GM19099 (cell line): Measurements from ENCODE around the gene TMBIM1.

Experiments
- POLR2A ChIP-seq: IDR thresholded peaks from 3 replicates; pipeline ENCODE4 v1.6.1; 2011; ENCODE audit warnings: low read depth; ENCODE audit not compliant: insufficient read length; ENCODE audit errors: extremely low read depth

The TMBIM1 gene, protein sequence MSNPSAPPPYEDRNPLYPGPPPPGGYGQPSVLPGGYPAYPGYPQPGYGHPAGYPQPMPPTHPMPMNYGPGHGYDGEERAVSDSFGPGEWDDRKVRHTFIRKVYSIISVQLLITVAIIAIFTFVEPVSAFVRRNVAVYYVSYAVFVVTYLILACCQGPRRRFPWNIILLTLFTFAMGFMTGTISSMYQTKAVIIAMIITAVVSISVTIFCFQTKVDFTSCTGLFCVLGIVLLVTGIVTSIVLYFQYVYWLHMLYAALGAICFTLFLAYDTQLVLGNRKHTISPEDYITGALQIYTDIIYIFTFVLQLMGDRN

DNA sequence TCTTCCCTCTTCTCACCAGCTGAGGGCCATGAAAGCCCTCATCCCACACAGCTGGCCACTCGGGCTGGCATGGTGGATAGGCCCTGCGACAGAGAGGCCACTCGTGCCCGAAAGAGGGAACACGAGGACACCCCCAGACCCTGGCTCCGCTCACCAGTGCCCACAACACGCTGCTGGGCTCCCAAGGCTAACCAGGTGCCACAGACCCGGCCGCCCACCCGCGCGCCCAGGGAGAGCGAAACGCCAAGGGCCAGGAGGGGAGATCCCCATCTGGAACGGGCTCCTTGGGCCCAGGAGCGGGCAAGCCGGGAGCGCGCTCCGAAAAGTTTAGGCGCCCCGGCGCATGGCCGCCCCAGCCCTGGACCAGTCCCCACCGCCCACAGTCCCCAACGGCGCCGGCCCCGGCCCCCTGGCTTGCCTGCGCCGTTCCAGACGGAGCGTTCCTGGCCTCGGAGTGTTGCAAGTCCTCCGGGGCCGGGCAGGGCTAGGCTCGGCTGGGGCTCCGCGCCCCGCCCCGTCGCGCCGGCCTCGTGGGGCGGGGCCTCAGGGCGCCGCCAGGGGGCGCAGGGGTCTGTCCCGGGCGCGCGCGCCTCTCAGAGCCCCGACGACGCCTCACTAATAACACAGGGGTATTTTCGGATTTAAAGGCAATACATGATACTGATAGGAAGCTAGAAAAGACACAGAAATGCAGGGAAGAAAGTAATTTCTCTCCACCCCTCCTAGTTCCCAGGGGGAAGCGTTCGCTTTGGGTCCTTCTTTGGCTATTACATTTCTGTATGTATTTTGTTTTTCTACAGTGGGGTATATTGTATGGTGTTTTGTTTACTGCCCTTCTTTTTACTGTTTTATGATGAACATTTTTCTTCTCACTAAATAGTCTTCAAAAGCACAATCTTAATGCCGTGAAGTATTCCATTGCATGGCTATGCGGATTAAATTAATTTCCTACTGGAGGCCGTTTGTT is at the start of gene TMBIM1:
Gene TMBIM1, minus strand, starts transcription at position 456 of the 967 bp plus-strand sequence. CDS start 10,362 bp downstream, outside the sequence.
- peak; percentile 52 for TF ChIP-seq POLR2A

DNA sequence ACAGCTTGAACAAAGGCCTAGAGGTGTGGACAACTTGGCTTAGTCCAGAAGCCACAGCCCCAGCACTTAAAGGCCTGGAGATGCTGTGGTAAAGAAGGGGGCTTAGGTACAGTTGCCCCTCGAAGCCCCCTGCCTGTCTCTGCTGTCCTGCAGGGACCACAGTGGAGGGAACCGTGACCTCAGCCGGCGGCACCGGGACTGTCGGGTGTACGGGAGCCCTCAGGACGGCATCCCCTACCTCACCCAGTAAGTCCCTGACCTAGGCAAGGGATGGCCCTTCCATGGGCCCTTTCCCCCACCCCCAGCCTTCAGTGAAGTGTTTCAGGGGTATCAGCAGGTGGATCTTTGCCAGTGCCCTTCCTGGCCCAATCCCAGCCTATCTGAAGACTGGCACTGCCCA is 49.1 kb upstream of the TMBIM1 start:
- TF ChIP-seq POLR2A: no peak

DNA sequence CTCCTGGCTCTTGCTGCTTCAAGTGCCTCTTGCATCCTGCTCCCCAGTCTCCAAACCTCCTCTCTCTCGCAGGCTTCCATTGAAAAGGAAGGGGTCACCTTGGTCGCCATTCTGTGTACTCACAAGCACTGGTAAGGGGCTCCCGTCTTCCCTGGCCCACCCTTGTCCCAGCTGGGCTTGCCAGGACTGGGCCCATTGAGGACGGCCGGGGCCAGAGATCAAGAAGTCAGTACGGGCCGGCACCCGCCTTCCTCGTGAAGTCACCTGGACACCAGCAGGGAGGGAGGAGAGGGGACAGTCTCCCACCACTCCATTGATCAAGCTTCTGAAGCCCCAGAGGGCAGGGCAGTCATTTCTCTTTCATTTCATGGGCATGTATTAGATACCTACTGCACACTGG is 48.4 kb upstream of the TMBIM1 start:
- TF ChIP-seq POLR2A: no peak

DNA sequence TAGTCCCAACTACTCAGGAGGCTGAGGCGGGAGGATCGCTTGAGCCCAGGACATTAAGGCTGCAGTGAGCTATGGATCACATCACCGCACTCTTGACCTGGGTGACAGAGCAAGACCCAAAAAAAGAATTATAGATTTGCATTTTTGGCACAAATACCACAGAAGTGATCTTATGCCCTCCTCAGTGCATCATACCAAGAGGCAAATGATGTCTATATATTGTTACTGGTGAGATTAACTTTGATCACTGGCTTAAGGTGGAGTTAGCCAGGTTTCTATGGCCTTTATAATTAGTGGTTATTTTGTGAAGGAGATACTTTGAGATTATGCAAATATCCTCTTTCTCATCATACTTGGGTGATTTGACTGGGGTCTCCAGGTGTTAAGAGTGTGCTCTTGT is 42.2 kb upstream of the TMBIM1 start:
- TF ChIP-seq POLR2A: no peak

DNA sequence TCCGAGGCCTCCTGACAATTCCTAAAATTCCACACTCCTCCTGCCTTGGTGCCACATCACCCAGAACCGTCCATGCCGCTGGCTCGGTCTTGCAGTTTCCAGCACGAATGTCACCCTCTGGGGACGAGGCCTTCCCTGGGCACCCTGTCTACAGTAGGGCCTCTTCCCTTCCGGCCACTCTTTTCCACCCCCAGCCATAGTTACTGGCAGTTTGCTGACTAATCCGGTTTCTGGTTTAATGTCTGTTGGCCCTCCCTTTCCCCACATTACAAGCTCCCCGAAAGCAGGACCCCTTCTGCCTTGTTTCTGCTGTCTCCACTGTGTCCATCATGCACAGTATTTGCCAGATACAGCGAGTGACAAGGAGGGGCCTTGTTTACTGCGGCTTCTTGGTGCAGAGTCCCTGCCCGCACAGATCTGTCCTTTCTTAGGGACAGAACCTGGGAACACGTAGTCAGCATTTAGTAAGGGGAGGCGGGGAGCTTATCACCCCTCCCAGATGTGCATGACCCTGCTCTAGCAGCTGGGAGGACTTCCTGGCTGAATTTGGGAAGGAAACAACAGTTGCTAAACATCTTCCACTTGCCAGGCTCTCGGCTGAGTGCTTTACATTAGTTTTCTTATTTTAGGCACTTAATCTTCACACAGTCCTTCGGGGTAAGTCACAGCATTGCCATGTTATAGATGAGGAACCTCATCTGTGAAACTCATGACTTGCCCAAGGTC is 40.8 kb upstream of the TMBIM1 start:
- no peak for TF ChIP-seq POLR2A

DNA sequence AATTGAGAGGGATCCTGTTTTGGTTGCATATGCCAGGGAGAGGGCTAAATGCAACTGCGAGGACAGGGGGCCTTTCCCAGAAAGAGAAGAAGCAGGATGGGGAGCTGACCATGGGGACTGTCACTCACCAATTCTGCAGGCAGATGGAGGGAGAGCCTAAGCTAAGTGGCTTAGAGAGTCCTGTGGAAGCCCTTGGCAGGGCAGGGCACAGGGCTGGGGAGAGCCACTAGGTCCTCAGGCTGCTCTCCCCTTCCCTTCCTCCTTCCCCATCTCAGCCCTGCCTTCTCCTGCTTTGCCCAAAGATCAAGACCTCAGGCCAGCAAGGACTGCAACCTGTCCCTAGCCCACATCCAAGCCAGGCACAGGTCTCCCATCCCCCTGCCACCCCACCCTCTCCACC is 40.0 kb upstream of the TMBIM1 start:
- TF ChIP-seq POLR2A: no peak

DNA sequence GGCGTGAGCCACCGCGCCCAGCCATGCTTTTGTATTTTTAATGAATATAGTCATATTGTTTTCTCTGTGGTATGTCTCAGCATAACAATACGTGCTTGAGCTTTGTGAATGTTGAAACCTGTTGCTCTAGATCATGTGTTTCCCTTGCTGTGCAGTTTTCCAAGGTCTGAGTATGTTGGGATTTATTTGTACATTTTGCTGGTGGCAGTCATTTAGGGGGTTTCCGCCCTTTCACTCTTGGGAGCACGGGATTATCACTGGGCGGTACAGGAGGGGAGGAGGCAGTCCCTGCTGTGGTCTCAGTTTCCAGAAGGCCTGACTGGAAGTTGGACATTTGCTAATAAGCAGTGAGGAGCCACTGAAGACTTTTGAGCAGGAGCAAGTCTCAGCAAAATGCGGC is 39.4 kb upstream of the TMBIM1 start:
- TF ChIP-seq POLR2A: no peak

DNA sequence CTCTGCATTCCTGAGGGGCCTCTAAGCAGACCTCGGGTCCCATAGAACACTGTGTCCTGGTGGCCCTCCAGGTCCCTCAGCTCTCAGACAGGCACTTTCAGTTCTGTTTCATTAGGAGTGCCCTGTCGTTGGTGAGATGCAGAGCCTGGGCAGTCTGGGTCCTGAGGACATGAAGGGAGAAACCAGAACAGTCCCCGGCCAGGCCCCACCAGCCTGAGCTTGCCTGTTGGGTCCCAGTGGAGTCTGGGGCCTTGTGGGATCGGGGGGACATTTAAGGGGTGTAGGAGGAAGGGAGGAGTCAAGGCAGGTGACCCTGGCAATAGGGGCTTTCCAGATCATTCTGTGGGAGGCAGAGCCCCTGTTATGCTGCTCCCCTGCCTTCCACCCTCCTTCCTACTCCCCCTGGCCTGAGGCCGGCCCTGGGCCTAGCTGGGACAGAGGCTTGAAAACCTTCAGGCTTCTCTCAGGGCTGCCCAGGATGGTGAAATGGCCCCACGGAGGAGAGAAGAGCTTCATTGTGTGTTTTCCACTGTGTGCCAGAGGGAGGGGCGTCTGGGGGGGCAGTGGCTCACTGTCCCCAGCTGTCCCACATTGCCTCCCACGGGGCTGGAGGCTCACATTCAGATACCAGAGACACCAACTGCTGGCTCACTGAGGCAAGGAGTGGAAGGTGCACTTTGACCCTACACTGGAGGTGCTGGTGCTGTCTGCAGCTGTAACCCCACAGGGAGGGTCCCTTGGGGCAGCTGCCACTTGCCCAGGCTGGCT is 37.7 kb upstream of the TMBIM1 start:
- TF ChIP-seq POLR2A: peak; percentile 62

DNA sequence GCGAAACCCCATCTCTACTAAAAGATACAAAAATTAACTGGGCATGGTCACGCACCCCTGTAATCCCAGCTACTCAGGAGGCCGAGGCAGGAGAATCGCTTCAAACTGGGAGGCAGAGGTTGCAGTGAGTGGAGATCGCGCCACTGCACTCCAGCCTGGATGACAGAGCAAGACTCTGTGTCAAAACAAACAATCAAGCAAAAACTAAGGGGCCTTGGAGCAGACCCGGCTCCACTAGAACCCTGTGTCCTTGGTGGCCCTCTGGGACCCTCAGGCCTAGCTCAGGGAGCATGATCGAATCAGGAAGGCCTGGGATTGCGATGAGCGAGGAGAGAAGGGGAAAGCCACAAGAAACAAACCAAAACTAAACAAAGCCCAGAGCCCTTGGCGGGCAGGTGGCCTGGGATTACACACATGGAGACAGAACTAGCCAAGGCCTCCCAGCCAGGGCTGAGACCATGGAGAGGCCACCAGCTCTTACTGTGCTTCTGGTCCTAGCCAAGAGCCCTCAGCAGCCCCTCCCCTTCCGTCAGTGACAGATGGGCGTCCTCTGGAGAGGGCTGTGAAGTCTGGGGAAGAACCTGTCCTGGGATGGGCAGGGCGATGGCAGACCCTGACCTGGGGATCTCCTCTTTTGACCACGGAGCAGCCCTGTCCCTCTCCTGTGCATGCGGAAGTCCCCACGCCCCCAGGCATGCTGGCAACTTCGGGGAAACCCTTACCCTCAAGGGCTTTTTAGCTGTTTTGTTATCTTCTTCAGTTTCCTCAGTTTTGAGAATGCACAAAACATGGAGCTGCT is 36.9 kb upstream of the TMBIM1 start:
- TF ChIP-seq POLR2A: peak; percentile 35

DNA sequence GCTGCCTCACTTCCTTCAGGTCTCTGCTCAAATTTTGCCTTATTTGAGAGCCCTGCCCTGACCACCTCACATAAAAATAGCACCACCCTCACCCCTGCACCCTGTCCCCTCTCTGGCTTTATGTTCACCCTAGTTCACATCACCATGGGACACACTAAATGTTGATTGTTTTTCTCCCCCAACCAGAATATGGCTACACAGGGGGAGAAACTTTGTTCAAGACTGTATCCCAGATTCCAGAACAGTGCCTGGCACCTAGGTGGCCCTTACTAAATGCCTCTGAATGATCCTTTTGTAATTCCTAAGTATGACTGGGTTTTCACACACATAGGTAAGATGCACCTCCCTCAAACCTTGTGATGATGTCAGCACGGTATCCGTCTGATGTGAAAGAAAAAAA is 36.0 kb upstream of the TMBIM1 start:
- TF ChIP-seq POLR2A: no peak

DNA sequence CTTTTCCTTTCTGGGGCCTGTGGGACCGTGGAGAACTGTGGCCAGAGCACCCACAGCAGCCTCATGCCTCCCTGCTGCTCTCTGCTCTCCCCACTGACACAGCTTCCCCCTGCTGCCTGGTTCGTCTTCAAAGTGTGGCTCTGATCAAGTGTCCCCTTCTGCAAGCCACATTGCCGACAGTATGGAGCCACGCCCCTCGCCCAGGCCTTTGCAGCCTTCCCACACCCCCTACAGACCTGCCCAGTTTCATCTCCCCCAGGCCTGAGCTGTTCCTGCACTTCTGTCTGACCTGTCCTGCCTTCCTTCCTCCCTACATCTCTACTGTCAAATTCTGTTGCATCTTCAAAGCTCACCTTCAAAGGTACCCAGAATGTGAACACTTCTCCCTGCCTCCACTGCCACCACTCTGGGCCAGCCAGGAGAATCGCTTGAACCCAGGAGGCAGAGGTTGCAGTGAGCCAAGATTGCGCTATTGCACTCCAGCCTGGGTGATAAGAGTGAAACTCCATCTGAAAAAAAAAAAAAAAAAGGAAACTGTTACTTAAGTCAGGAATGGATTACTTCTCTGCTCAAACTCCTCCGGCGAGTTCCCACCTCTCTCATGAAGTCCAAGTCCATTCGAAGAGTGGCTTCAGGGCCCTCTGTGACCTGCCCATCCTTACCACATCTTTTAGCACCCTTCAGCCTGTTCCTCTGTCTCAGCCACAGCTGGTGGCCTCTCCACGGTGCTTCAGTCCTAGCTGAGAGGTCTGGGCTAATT is 35.3 kb upstream of the TMBIM1 start:
- no peak for TF ChIP-seq POLR2A

DNA sequence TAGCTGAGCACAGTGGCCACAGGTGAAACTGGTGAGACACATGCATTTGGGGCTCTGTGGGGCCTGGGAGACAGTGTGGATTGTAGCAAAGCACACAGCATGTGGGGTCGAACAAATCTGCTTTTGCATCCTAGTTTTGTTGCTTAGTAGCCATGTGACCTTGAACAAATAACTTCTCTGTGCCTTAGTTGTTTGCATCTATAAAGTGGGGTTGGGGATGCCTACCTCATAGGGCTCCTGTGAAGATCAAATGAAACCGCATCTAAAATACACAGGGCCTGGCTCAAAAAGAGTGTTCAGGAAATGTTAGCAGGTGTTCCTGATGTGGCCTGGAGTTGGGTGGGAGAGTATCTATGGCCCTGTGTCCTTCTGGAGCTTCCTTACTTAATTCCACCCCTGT is 34.0 kb upstream of the TMBIM1 start:
- no peak for TF ChIP-seq POLR2A

DNA sequence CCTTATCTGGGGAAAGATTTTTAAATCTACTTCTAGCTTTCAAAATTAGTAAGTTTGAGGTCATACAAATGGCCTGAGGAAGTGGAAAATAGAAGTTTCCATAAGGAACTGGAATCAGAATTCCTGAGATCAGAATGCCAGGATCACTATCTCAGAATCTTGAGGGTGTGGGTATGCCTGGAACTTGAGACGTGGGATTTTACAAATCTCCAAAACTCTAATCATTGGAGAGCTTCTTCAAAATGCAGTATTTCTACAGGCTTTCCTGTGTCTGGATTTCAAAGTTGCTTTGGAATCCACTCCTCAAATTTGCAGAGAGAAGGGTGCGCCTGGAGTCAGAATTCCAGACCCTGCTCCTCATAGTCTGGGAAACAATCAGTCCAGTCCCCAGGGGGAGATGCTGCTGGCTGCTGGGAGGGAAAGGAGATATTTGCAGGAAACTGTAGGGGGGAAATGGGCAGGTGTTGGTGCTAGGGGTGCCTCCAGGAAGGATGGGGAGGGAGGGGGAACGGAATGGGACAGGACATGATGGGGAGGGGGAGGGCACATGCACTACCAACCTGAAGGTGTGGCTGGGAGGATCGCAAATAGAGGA is 33.4 kb upstream of the TMBIM1 start:
- no peak for TF ChIP-seq POLR2A
